Fibroblast of lung (primary cell): ENCODE data around the gene NKX2-3.

Experiments used
- CTCF ChIP-seq, 2 donors: IDR thresholded peaks in 1 of 2; conservative IDR thresholded peaks in 1 of 2; 1 replicate in 1 of 2; 2 replicates in 1 of 2; pipeline ENCODE4 v1.5.1; 2011 to 2012; ENCODE audit warnings: low read length in 2 of 2, control low read depth in 1 of 2, inconsistent platforms in 1 of 2, low read depth in 1 of 2, mild to moderate bottlenecking in 1 of 2
- EZH2 ChIP-seq: IDR thresholded peaks from 2 replicates; pipeline ENCODE4 v1.5.1; 2012; ENCODE audit warnings: low read length, control low read depth, mild to moderate bottlenecking; ENCODE audit errors: missing control alignments

DNA sequence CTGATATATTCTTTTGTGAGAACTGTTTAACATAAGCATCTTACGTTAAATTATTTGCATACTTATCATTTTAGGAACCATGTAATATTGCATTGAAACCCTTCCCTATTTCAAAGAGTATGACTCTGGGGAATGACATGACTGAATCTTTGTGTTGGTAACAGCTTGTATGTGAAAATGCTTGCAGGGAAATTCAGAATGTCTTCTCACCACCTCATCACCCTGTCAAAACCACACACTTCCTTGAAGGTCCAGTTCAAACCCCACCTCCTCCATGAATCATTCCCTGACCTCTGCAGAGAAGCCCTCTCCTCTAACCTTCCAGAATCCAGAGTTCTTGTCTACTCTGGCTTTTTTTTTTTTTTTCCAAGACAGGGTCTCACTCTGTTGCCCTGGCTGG lies 26.3 kb upstream of the NKX2-3 start:
- TF ChIP-seq CTCF (conservative IDR thresholded peaks at IDR 0.05 in 1 of 2, IDR thresholded peaks at IDR 0.05 in 1 of 2; ENCODE audit: low read depth in 1 of 2, low read length in 2 of 2) (no peak), EZH2 (no peak)
